Fibroblast of skin of abdomen (primary cell): ENCODE results near the gene PUM1.
"Not testable (repeated sequence)": the region's sequence is repeated elsewhere in the genome, so short reads cannot be mapped to it uniquely, and the experiment has no call there.

Source experiments
- DNase-seq: peaks from one replicate; pipeline ENCODE4 v3.0.0-alpha.2; 2013

The PUM1 gene

GRCh38 chr1:31064111-31064717, 1.3 kb downstream of the PUM1 start:
- no peak for DNase-seq

- no peak for DNase-seq
Observed at GRCh38 chr1:31063631-31064030, 1.9 kb downstream of the PUM1 start.

- DNase-seq: no peak
Observed at GRCh38 chr1:31062867-31063380, 2.6 kb downstream of the PUM1 start.

GRCh38 chr1:31062162-31062866, 3.2 kb downstream of the PUM1 start:
- DNase-seq: not testable (repeated sequence)

GRCh38 chr1:31058012-31058411, 7.5 kb downstream of the PUM1 start:
- no peak for DNase-seq

GRCh38 chr1:31055953-31056352, 9.6 kb downstream of the PUM1 start:
- DNase-seq: no peak

GRCh38 chr1:31055501-31055900, 10.0 kb downstream of the PUM1 start:
- no peak for DNase-seq

GRCh38 chr1:31054958-31055481, 10.5 kb downstream of the PUM1 start:
- DNase-seq: no peak

- DNase-seq: no peak
Observed at GRCh38 chr1:31054349-31054748, 11.2 kb downstream of the PUM1 start.

- DNase-seq: not testable (repeated sequence)
Observed at GRCh38 chr1:31052613-31053012, 12.9 kb downstream of the PUM1 start.

GRCh38 chr1:31051611-31052010, 13.9 kb downstream of the PUM1 start:
- no peak for DNase-seq

- not testable (repeated sequence) for DNase-seq
Observed at GRCh38 chr1:31047507-31047906, 18.0 kb downstream of the PUM1 start.

- DNase-seq: no peak
Observed at GRCh38 chr1:31043631-31044030, 21.9 kb downstream of the PUM1 start.

GRCh38 chr1:31042656-31043055, 22.9 kb downstream of the PUM1 start:
- no peak for DNase-seq

- no peak for DNase-seq
Observed at GRCh38 chr1:31041529-31041928, 24.0 kb downstream of the PUM1 start.

GRCh38 chr1:31040038-31040437, 25.5 kb downstream of the PUM1 start:
- DNase-seq: no peak

GRCh38 chr1:31038935-31039334, 26.6 kb downstream of the PUM1 start:
- not testable (repeated sequence) for DNase-seq

GRCh38 chr1:31038360-31038759, 27.2 kb downstream of the PUM1 start:
- peak; percentile 45 for DNase-seq

GRCh38 chr1:31036749-31037500, 28.6 kb downstream of the PUM1 start:
- DNase-seq: peak; percentile 5

GRCh38 chr1:31033598-31033997, 31.9 kb downstream of the PUM1 start:
- no peak for DNase-seq

GRCh38 chr1:31032266-31032665, 33.3 kb downstream of the PUM1 start:
- DNase-seq: no peak

- no peak for DNase-seq
Observed at GRCh38 chr1:31031330-31032143, 34.0 kb downstream of the PUM1 start.
